Vagina (tissue), 2 donors: Measurements from ENCODE around the gene TPSAB1.

ENCODE experiments used
- CTCF ChIP-seq, 3 experiments: fragments of 450-650 bp in 2 of 3; fragments of 200-600 bp in 1 of 3; sonication (generic) in 1 of 3; IDR thresholded peaks; one replicate each; pipeline ENCODE4 v1.5.1; 2017 to 2019; ENCODE audit warnings: antibody characterized with exemption in 3 of 3, mild to moderate bottlenecking in 2 of 3, moderate library complexity in 2 of 3
- POLR2AphosphoS5 ChIP-seq, 2 donors: sonication (generic); formaldehyde crosslinking; IDR thresholded peaks; one replicate each; pipeline ENCODE4 v1.9.0; 2017; ENCODE audit warnings: antibody characterized with exemption in 2 of 2, mild to moderate bottlenecking in 2 of 2, low read depth in 1 of 2; ENCODE audit not compliant: insufficient read depth in 1 of 2

- TF ChIP-seq CTCF (IDR thresholded peaks at IDR 0.05): no peak
- TF ChIP-seq POLR2AphosphoS5 (IDR thresholded peaks at IDR 0.05; ENCODE audit: insufficient read depth in 1 of 2, low read depth in 1 of 2): no peak
Measured at GRCh38 chr16:1221628-1222552, 18.6 kb upstream of the TPSAB1 start.
